Measurements from ENCODE around the gene IL36RN. TPM values are rescaled to one million over a fixed set of nuclear protein-coding genes. Genes with fewer than 3 reads are reported as not detected.

Gene IL36RN
- total RNA-seq, 2 experiments from 2014 or later: not detected

DNA sequence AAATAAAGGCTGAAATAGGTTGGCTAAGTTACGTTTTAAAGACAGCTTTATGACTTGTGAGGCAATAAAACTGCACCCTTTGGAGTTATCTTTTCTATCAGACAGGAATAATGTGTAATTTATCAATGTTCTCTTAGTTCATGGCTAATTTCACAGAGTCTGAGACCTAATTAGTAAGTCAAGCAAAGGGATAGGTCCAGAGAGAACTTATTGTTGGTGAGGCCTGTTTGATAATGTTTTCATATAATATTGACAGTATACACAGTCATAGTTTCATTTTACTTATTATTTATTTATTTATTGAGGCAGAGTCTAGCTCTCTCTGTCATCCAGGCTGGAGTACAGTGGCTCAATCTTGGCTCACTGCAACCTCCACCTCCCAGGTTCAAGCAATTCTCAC, 1.9 kb upstream of the IL36RN start:
- no peak overlapping the region for H3K4me3 Mint-ChIP-seq
- CTCF ChIA-PET: interaction anchor here (0.8 to 1.3 kb wide), 3 partner anchors 18 to 308 kb away, joined by 3 read pairs; no protein-coding TSS in a partner anchor
- ATAC-seq (no peak), DNase-seq (no peak)
- intact Hi-C loops (cut with micrococcal nuclease): no loop called here
- POLR2A ChIA-PET: interaction anchor here (0.6 kb wide), 1 partner anchor 57 kb away, joined by 3 read pairs; no protein-coding TSS in a partner anchor
- H3K36me3 Mint-ChIP-seq (ENCODE audit: low read depth): peaks cover 9% of the 10 kb centered on the region
- TF ChIP-seq, protein P1, sequence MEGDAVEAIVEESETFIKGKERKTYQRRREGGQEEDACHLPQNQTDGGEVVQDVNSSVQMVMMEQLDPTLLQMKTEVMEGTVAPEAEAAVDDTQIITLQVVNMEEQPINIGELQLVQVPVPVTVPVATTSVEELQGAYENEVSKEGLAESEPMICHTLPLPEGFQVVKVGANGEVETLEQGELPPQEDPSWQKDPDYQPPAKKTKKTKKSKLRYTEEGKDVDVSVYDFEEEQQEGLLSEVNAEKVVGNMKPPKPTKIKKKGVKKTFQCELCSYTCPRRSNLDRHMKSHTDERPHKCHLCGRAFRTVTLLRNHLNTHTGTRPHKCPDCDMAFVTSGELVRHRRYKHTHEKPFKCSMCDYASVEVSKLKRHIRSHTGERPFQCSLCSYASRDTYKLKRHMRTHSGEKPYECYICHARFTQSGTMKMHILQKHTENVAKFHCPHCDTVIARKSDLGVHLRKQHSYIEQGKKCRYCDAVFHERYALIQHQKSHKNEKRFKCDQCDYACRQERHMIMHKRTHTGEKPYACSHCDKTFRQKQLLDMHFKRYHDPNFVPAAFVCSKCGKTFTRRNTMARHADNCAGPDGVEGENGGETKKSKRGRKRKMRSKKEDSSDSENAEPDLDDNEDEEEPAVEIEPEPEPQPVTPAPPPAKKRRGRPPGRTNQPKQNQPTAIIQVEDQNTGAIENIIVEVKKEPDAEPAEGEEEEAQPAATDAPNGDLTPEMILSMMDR (IDR thresholded peaks at IDR 0.05): no peak
- peaks cover 15% of the 10 kb centered on the region for H3K4me1 Mint-ChIP-seq (ENCODE audit: low read depth)
- H3K9me3 Mint-ChIP-seq: peaks cover 22% of the 10 kb centered on the region
- no peak overlapping the region for H3K27ac Mint-ChIP-seq
- H3K27me3 Mint-ChIP-seq: no peaks in the 10 kb centered on the region

DNA sequence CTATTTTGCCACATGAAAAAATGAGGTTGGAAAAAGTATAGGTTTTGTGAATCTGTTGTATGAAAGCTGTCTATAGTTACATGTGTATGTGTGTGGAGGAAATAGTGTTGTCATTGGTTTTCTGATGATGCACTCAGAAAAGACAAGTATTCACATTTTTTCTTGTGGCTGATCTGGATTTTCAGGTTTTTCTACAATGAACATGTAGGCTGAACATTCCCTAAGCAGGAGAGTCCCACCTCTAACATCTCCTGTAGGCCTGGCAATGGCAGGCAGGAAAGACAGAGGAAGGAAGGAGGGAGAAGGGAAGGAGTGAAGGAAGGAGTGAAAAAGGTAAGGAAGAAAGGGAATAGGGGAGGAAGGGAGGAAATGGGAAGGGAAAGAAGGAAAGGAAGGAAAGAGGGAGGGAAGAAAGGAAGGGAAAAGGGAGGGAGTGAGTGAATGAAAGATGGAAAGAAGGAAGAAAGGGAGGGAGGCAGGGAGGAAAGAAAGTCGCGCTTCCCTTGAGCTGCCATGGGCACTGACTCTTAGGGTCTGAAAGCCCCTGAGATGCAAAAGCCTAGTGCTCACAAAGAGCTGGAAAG, 495 bp upstream of the IL36RN start:
- DNase-seq (no peak), ATAC-seq (no peak)
- intact Hi-C loops (cut with micrococcal nuclease): no loop called here
- TF ChIP-seq, protein P1 (IDR thresholded peaks at IDR 0.05): no peak
- ChIA-PET POLR2A (no interaction called here), CTCF (interaction anchor here (3.0 kb wide), 1 partner anchor 22 kb away, joined by 11 read pairs; no protein-coding TSS in a partner anchor)
- H3K36me3 Mint-ChIP-seq (ENCODE audit: low read depth): peaks cover 9% of the 10 kb centered on the region
- H3K4me3 Mint-ChIP-seq: no peak overlapping the region
- peaks cover 3% of the 10 kb centered on the region for H3K27me3 Mint-ChIP-seq
- H3K9me3 Mint-ChIP-seq: peaks cover 22% of the 10 kb centered on the region
- H3K27ac Mint-ChIP-seq: no peak overlapping the region
- peaks cover 13% of the 10 kb centered on the region for H3K4me1 Mint-ChIP-seq (ENCODE audit: low read depth)

DNA sequence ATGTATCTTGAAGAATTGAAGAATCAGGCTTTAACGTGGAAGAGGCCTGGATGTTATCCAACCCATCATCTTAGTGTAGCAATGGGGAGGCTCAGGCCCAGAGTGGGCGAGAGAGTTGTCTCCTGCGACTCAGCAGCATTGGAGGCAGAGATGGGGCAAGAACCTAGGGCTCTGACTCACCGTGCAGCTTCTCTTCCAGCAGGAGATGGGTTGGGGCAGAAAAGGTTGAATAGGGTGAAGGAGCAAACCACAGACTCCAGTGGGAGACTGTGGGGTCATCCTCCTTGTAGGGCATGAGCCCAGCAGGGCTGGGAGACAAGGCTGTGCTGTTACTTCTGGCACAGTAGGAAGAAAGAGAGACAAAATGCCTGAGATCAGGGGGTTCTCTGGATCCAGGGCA, 1.4 kb downstream of the IL36RN start:
- Mint-ChIP-seq H3K4me1 (ENCODE audit: low read depth) (peaks cover 8% of the 10 kb centered on the region), H3K4me3 (no peak overlapping the region), H3K27ac (no peak overlapping the region), H3K27me3 (peaks cover 3% of the 10 kb centered on the region), H3K36me3 (ENCODE audit: low read depth) (peaks cover 5% of the 10 kb centered on the region), H3K9me3 (peaks cover 9% of the 10 kb centered on the region)
- CTCF ChIA-PET: interaction anchor here (3.0 kb wide), 1 partner anchor 20 kb away, joined by 11 read pairs; no protein-coding TSS in a partner anchor
- POLR2A ChIA-PET: no interaction called here
- intact Hi-C loops (cut with micrococcal nuclease): no loop called here
- ATAC-seq (no peak), DNase-seq (no peak)
- TF ChIP-seq, protein P1 (IDR thresholded peaks at IDR 0.05): no peak

DNA sequence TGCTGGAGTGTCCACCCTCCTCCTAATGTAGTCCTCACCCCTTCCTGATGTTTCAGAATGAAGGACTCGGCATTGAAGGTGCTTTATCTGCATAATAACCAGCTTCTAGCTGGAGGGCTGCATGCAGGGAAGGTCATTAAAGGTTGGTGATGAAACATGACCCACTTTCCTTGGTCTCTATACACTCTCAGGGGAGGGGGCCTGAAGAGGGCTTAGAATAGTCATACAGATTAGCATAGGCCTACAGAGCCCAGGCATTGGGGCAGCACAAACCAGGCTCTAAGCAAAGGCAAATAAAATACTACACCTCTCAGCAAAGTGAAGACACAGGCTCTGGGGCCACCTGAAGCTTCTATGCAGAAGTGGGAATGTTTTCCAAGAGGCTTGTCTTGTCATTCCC, 1.8 kb downstream of the IL36RN start:
- CTCF ChIA-PET: interaction anchor here (3.0 kb wide), 1 partner anchor 19 kb away, joined by 11 read pairs; no protein-coding TSS in a partner anchor
- Mint-ChIP-seq H3K27me3 (peaks cover 3% of the 10 kb centered on the region), H3K9me3 (peaks cover 5% of the 10 kb centered on the region), H3K4me3 (no peak overlapping the region), H3K27ac (no peak overlapping the region), H3K4me1 (ENCODE audit: low read depth) (peaks cover 8% of the 10 kb centered on the region), H3K36me3 (ENCODE audit: low read depth) (peaks cover 2% of the 10 kb centered on the region)
- no peak for DNase-seq
- intact Hi-C loops (cut with micrococcal nuclease): no loop called here
- no peak for ATAC-seq
- POLR2A ChIA-PET: no interaction called here
- TF ChIP-seq, protein P1 (IDR thresholded peaks at IDR 0.05): no peak

DNA sequence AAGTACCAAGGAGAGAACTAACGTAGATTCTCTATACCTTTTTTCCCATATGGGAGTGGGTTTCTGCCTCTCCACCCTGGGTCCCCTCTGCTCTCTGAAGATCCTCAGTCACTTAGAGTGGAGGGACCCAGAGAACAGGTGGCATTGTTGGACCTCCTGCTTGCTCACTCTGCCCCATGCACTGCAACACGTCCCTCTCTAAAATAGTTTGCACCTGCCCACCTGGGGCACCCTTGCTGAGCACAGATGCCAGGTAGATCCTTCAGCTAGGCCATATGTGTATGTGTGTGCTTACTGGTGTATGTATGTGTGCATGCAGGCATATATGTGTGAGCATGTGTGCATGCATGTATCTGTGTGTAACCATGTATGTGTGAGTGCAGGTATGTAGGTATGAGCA, 2.2 kb downstream of the IL36RN start:
- Mint-ChIP-seq H3K27me3 (peaks cover 3% of the 10 kb centered on the region), H3K4me1 (ENCODE audit: low read depth) (peaks cover 6% of the 10 kb centered on the region), H3K36me3 (ENCODE audit: low read depth) (peaks cover under 1% of the 10 kb centered on the region), H3K4me3 (no peak overlapping the region), H3K27ac (no peak overlapping the region), H3K9me3 (peaks cover 2% of the 10 kb centered on the region)
- no peak for ATAC-seq
- ChIA-PET CTCF (no interaction called here), POLR2A (no interaction called here)
- intact Hi-C loops (cut with micrococcal nuclease): no loop called here
- no peak for DNase-seq
- TF ChIP-seq, protein P1 (IDR thresholded peaks at IDR 0.05): no peak
